Endothelial cell of umbilical vein (primary cell): Measurements from ENCODE around the gene TRAK1. TPM values are rescaled to one million over a fixed set of nuclear protein-coding genes. Genes with fewer than 3 reads are reported as not detected.

ENCODE experiments used
- BruUV-seq: library from RNA; stranded (reverse); fragments of 400-500 nt; replicated peaks from 2 replicates; lab custom pipeline; 2021; lab: Mats Ljungman, UMichigan
- CTCF ChIA-PET: fragments of 300-600, 350-600 bp; sonication (Branson Sonifier 250); formaldehyde crosslinking; loops from one replicate; lab custom pipeline; 2021; ENCODE audit warnings: antibody characterized with exemption, inconsistent platforms; lab: Charles Lee
- POLR2A ChIA-PET: fragments of 300-600, 350-600 bp; sonication (Branson Sonifier 250); formaldehyde crosslinking; loops from one replicate; lab custom pipeline; 2021; ENCODE audit warnings: antibody characterized with exemption, inconsistent platforms; lab: Charles Lee
- DNase-seq: peaks from one replicate; pipeline ENCODE4 v3.0.0-alpha.2; 2011; ENCODE audit warnings: low read depth, low spot score
- FAIRE-seq: peaks from 2 replicates; lab custom pipeline; 2011; peaks lifted over from hg19 to GRCh38; lab: Jason Lieb, UNC
- H2AFZ ChIP-seq: 2 replicates; pipeline ENCODE4 v1.6.0; 2012; ENCODE audit warnings: low read depth, low read length, control low read depth, inconsistent platforms
- H3K27ac ChIP-seq: 2 replicates; pipeline ENCODE4 v1.5.1; 2011; ENCODE audit warnings: low read depth, mild to moderate bottlenecking, control low read depth, low read length, moderate library complexity; ENCODE audit not compliant: insufficient read depth
- H3K27me3 ChIP-seq, 2 experiments: 2 replicates each; pipeline versions ENCODE4 v1.6.0 to v1.6.1; 2011; ENCODE audit warnings: low read length in 2 of 2, mixed read lengths in 1 of 2; ENCODE audit not compliant: control insufficient read depth in 2 of 2, insufficient read depth in 2 of 2
- H3K36me3 ChIP-seq, 2 experiments: 2 replicates in 1 of 2; 3 replicates in 1 of 2; pipeline ENCODE4 v1.5.1; 2011; ENCODE audit warnings: low read length in 2 of 2, mild to moderate bottlenecking in 1 of 2, moderate library complexity in 1 of 2; ENCODE audit not compliant: control insufficient read depth in 2 of 2, insufficient read depth in 2 of 2; ENCODE audit errors: extremely low read depth in 1 of 2
- H3K4me1 ChIP-seq: 3 replicates; pipeline ENCODE4 v1.5.1; 2011; ENCODE audit warnings: mild to moderate bottlenecking, low read length; ENCODE audit not compliant: control insufficient read depth, insufficient read depth; ENCODE audit errors: extremely low read depth
- H3K4me2 ChIP-seq: 2 replicates; pipeline ENCODE4 v1.6.1; 2011; ENCODE audit warnings: low read length, control low read depth, mixed read lengths; ENCODE audit not compliant: insufficient read depth
- H3K4me3 ChIP-seq, 3 experiments: fragments of 200-600 bp in 1 of 3; sonication (generic), shearing (Covaris generic) in 1 of 3; replicated peaks in 1 of 3; 2 replicates each; pipeline ENCODE4 v1.5.1; 2011 to 2016; ENCODE audit warnings: control low read depth in 3 of 3, low read length in 3 of 3, mild to moderate bottlenecking in 2 of 3, inconsistent platforms in 1 of 3, low read depth in 1 of 3, moderate library complexity in 1 of 3; ENCODE audit not compliant: insufficient read depth in 1 of 3
- H3K79me2 ChIP-seq: 2 replicates; pipeline ENCODE4 v1.6.0; 2012; ENCODE audit warnings: low read length, inconsistent platforms; ENCODE audit not compliant: control insufficient read depth, insufficient read depth
- H3K9ac ChIP-seq: replicated peaks from 2 replicates; pipeline ENCODE3; 2011; ENCODE audit warnings: low read length, control low read depth; ENCODE audit not compliant: insufficient read depth; ENCODE audit errors: extremely low read depth
- H3K9me1 ChIP-seq: replicated peaks from 3 replicates; pipeline ENCODE4 v1.6.0; 2011; ENCODE audit warnings: mild to moderate bottlenecking, low read length; ENCODE audit not compliant: control insufficient read depth, insufficient read depth; ENCODE audit errors: extremely low read depth
- H3K9me3 ChIP-seq: replicated peaks from 2 replicates; pipeline ENCODE4 v1.5.1; 2012; ENCODE audit warnings: low read length, inconsistent platforms; ENCODE audit not compliant: control insufficient read depth, insufficient read depth
- H4K20me1 ChIP-seq: replicated peaks from 2 replicates; pipeline ENCODE3; 2011; ENCODE audit warnings: mild to moderate bottlenecking, low read length; ENCODE audit not compliant: control insufficient read depth, insufficient read depth; ENCODE audit errors: extremely low read depth
- EZH2 ChIP-seq: IDR thresholded peaks from 2 replicates; pipeline ENCODE4 v1.6.1; 2012; ENCODE audit warnings: borderline replicate concordance, low read depth, mild to moderate bottlenecking, moderate library complexity, low read length, inconsistent platforms; ENCODE audit not compliant: severe bottlenecking
- FOS ChIP-seq: IDR thresholded peaks from 2 replicates; pipeline ENCODE4 v1.6.1; 2011; ENCODE audit warnings: mild to moderate bottlenecking, low read length, moderate library complexity, borderline replicate concordance; ENCODE audit not compliant: insufficient read depth
- GATA2 ChIP-seq: IDR thresholded peaks from 2 replicates; pipeline ENCODE4 v1.7.0; 2011; ENCODE audit warnings: low read depth, mild to moderate bottlenecking, moderate library complexity, mixed read lengths, low read length; ENCODE audit not compliant: insufficient read length, insufficient read depth
- JUN ChIP-seq: IDR thresholded peaks from 2 replicates; pipeline ENCODE4 v1.6.1; 2011; ENCODE audit warnings: borderline replicate concordance, low read depth; ENCODE audit not compliant: insufficient read length, insufficient read depth
- MYC ChIP-seq: IDR thresholded peaks from one replicate; pipeline ENCODE4 v1.6.1; 2011; ENCODE audit warnings: mild to moderate bottlenecking, low read depth, low read length
- POLR2A ChIP-seq: IDR thresholded peaks from 2 replicates; pipeline ENCODE4 v1.6.1; 2012; ENCODE audit warnings: low read depth, mild to moderate bottlenecking, control low read depth, low read length
- POLR2AphosphoS5 ChIP-seq: IDR thresholded peaks from 2 replicates; pipeline ENCODE4 v1.6.1; 2012; ENCODE audit warnings: low read depth, mild to moderate bottlenecking, control low read depth, low read length, moderate library complexity; ENCODE audit not compliant: insufficient read depth
- dilution Hi-C: fragments of 300-500 bp; cut with MboI; formaldehyde crosslinking; loops from one replicate; pipeline ENCODE4 v1.15.0; 2019; ENCODE audit warnings: low sequenced_read_pairs; ENCODE audit not compliant: extremely low pct_ligation_motif_present
- intact Hi-C: fragments of 100-400 bp; cut with micrococcal nuclease; formaldehyde crosslinking; loops from one replicate; pipeline ENCODE4 v1.10.0; 2022
- polyA plus RNA-seq, 4 experiments: library from polyadenylated mRNA; depleted of rRNA in 3 of 4; stranded (reverse) in 3 of 4; unstranded in 1 of 4; fragments of >200 nt; gene quantifications; 2 replicates each; pipeline versions ENCODE4 v1.2.1 to v1.2.3, GENCODE V29; 2011 to 2012; ENCODE audit warnings: missing spikeins in 1 of 4
- total RNA-seq: library from RNA; stranded (reverse); gene quantifications from 2 replicates; pipeline ENCODE4 v1.2.3, GENCODE V29; 2021
- TF ChIP-seq, protein P1 (sequence below): IDR thresholded peaks from 2 replicates; pipeline ENCODE4 v1.6.1; 2011; ENCODE audit not compliant: insufficient read depth, insufficient read length
- TF ChIP-seq, protein P2 (sequence below), 2 donors: IDR thresholded peaks; 1 replicate in 1 of 2; 2 replicates in 1 of 2; pipeline ENCODE4 v1.5.1; 2011; ENCODE audit warnings: low read length in 2 of 2, mild to moderate bottlenecking in 2 of 2, moderate library complexity in 2 of 2, control low read depth in 1 of 2, inconsistent platforms in 1 of 2, low read depth in 1 of 2; ENCODE audit not compliant: insufficient read depth in 1 of 2; ENCODE audit errors: extremely low read depth in 1 of 2

The TRAK1 gene
- total and polyA plus RNA-seq, 2 donors (not counting 3 experiments of a cell fraction or from before 2014, with no cell fraction given): 38.5 to 59.6 TPM

DNA sequence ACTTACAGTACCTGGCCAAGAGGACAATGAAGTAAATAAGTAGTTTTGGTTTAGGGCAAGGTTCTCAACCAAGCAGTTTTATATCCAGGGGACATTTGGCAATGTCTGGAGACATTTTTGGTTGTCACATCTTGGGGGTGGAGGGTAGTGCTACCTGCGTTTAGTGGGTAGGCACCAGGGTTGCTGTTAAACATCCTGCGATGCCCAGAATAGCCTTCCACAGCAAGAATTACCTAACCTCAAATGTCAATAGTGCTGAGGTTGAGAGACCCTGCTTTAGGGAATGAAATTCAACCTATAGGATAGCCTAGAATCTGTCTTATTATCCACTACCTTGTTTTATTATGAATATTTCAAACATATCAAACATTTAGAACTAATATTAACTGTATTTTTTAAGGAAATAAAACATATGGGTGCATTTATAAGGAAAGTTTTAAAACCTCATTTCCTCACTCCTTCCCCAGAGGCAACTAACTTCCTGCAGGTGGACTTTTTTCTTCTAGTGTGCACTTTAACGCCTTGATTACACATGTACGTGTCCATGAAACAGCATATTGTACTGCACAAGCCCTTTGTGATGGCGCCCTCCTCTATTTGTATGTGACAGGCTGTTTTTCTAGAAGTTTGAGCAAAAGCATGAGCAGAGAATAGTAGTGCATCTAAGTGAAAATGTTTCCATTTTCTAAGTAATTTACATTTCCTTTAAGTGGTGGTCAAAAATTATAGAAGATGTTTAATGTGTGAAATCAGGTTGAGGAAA, 57.1 kb downstream of the TRAK1 start:
- no peak for FAIRE-seq
- TF ChIP-seq POLR2A: no peak
- no peak overlapping the region for H3K27ac ChIP-seq
- no peaks in the 10 kb centered on the region for H3K9me3 ChIP-seq
- no peak overlapping the region for H3K4me3 ChIP-seq
- H4K20me1 ChIP-seq: peaks cover 2% of the 10 kb centered on the region
- intact Hi-C loops (no loop called here), dilution Hi-C loops (no loop called here)
- BruUV-seq: no TSS peak
- H3K9me1 ChIP-seq: no peaks in the 10 kb centered on the region
- ChIA-PET CTCF (no interaction called here), POLR2A (no interaction called here)
- H3K79me2 ChIP-seq: no peaks in the 10 kb centered on the region
- no peak for DNase-seq
- no peaks in the 10 kb centered on the region for H3K36me3 ChIP-seq
- no peaks in the 10 kb centered on the region for H3K27me3 ChIP-seq
- H3K9ac ChIP-seq: no peak overlapping the region
- no peaks in the 10 kb centered on the region for H3K4me1 ChIP-seq
- no peak overlapping the region for H3K4me2 ChIP-seq
- H2AFZ ChIP-seq: no peak overlapping the region

DNA sequence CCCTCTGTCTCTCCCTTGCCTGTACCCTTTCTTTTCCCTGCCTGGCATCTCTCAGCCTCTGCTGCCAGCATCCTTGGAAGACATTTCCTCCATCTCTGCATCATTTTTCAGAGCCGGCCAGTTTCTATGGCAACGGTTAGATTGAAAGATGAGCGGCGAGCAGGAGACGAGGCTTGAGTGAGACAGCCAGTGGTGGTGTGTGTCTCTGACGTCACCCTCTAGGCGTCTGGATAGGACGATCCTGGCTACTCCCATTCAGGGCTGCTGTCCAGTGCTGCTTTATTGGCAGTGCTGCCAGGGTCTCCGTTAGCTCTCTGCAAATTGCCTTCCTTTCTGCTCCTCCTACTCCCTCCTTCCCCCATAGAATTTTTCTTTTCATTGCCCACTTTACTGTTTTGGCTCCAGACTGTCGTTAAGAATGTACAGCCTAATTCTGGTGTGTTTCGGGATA, 57.9 kb downstream of the TRAK1 start:
- TF ChIP-seq JUN: no peak
- no peak for TF ChIP-seq POLR2AphosphoS5
- TF ChIP-seq POLR2A: no peak
- no peak for TF ChIP-seq EZH2
- TF ChIP-seq, protein P1, sequence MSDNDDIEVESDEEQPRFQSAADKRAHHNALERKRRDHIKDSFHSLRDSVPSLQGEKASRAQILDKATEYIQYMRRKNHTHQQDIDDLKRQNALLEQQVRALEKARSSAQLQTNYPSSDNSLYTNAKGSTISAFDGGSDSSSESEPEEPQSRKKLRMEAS: no peak
- TF ChIP-seq GATA2: no peak
- TF ChIP-seq FOS: no peak
- no peak for TF ChIP-seq MYC
- TF ChIP-seq, protein P2, sequence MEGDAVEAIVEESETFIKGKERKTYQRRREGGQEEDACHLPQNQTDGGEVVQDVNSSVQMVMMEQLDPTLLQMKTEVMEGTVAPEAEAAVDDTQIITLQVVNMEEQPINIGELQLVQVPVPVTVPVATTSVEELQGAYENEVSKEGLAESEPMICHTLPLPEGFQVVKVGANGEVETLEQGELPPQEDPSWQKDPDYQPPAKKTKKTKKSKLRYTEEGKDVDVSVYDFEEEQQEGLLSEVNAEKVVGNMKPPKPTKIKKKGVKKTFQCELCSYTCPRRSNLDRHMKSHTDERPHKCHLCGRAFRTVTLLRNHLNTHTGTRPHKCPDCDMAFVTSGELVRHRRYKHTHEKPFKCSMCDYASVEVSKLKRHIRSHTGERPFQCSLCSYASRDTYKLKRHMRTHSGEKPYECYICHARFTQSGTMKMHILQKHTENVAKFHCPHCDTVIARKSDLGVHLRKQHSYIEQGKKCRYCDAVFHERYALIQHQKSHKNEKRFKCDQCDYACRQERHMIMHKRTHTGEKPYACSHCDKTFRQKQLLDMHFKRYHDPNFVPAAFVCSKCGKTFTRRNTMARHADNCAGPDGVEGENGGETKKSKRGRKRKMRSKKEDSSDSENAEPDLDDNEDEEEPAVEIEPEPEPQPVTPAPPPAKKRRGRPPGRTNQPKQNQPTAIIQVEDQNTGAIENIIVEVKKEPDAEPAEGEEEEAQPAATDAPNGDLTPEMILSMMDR (IDR thresholded peaks at IDR 0.05; ENCODE audit: extremely low read depth in 1 of 2, insufficient read depth in 1 of 2, low read depth in 1 of 2, low read length in 2 of 2): no peak
- Histone ChIP-seq H3K9me1 (no peaks in the 10 kb centered on the region), H3K9ac (no peak overlapping the region), H3K36me3 (no peaks in the 10 kb centered on the region), H3K9me3 (no peaks in the 10 kb centered on the region), H2AFZ (no peak overlapping the region), H4K20me1 (peaks cover 4% of the 10 kb centered on the region), H3K79me2 (peaks cover 2% of the 10 kb centered on the region), H3K27ac (no peak overlapping the region), H3K27me3 (no peaks in the 10 kb centered on the region), H3K4me1 (no peaks in the 10 kb centered on the region), H3K4me3 (no peak overlapping the region), H3K4me2 (no peak overlapping the region)
- intact Hi-C loops: no loop called here
- DNase-seq: peak; percentile 50
- dilution Hi-C loops: no loop called here
- ChIA-PET POLR2A (no interaction called here), CTCF (no interaction called here)
- FAIRE-seq: peak; percentile 40
- no TSS peak for BruUV-seq
